Measurements from ENCODE around the gene THADA.

DNA sequence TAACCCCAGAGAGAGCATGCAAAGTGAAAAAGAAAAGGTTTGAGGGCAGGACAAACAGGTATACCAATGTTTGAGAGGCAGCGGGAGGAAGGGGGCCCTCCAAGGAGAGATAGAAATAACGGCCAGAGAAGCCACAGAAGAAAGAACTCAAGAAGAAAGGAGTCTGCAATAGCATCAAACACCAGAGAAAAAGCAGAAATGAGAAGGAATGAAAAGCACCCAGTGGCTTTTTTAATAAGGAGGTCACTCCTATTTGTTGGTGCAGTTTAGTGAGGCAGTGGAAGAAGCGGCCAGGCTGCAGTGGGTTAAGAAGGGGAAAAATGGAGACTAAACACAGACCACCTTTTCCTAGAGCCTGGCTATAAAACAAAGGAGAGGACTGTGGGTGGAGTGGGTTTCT is 177.2 kb downstream of the THADA start:
- no peak for TF ChIP-seq EZH2 (IDR thresholded peaks at IDR 0.05; ENCODE audit: borderline replicate concordance, low read depth, low read length, severe bottlenecking)
- TF ChIP-seq, protein P1, sequence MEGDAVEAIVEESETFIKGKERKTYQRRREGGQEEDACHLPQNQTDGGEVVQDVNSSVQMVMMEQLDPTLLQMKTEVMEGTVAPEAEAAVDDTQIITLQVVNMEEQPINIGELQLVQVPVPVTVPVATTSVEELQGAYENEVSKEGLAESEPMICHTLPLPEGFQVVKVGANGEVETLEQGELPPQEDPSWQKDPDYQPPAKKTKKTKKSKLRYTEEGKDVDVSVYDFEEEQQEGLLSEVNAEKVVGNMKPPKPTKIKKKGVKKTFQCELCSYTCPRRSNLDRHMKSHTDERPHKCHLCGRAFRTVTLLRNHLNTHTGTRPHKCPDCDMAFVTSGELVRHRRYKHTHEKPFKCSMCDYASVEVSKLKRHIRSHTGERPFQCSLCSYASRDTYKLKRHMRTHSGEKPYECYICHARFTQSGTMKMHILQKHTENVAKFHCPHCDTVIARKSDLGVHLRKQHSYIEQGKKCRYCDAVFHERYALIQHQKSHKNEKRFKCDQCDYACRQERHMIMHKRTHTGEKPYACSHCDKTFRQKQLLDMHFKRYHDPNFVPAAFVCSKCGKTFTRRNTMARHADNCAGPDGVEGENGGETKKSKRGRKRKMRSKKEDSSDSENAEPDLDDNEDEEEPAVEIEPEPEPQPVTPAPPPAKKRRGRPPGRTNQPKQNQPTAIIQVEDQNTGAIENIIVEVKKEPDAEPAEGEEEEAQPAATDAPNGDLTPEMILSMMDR (IDR thresholded peaks at IDR 0.05; ENCODE audit: extremely low read depth in 1 of 2, insufficient read depth in 1 of 2, low read depth in 1 of 2, low read length in 2 of 2), result no peak

All from endothelial cell of umbilical vein (primary cell).